ENCODE results near the gene SIN3B.

DNA sequence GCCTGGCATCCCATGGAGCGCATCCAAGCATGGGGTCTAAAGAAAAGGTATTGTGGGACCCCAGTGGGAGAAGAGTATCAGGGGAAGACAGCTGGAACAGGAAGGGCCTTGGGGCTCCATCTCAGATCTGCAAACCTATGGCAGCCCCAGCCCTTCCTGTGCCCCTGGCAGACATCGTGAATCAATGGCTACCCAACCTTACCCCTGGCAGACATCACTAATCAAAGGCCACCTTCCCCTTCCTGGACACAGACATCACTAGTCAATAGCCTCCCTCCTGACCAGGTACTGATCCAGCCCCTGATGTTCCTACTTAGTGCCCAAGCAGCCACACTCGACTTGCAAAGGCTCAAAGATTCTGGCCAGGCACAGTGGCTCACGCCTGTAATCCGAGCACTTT is 75.4 kb downstream of the SIN3B start:
- TF ChIP-seq, protein P1, sequence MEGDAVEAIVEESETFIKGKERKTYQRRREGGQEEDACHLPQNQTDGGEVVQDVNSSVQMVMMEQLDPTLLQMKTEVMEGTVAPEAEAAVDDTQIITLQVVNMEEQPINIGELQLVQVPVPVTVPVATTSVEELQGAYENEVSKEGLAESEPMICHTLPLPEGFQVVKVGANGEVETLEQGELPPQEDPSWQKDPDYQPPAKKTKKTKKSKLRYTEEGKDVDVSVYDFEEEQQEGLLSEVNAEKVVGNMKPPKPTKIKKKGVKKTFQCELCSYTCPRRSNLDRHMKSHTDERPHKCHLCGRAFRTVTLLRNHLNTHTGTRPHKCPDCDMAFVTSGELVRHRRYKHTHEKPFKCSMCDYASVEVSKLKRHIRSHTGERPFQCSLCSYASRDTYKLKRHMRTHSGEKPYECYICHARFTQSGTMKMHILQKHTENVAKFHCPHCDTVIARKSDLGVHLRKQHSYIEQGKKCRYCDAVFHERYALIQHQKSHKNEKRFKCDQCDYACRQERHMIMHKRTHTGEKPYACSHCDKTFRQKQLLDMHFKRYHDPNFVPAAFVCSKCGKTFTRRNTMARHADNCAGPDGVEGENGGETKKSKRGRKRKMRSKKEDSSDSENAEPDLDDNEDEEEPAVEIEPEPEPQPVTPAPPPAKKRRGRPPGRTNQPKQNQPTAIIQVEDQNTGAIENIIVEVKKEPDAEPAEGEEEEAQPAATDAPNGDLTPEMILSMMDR (tag by site-specific recombination; IDR thresholded peaks at IDR 0.05): no peak
- TF ChIP-seq ZFP37 (tag by site-specific recombination; IDR thresholded peaks at IDR 0.05) (no peak), SALL2 (tag by site-specific recombination; IDR thresholded peaks at IDR 0.05; ENCODE audit: borderline replicate concordance) (no peak), ZNF404 (tag by site-specific recombination; IDR thresholded peaks at IDR 0.05) (no peak), HOXD13 (CRISPR knock-in tag; IDR thresholded peaks at IDR 0.05; ENCODE audit: borderline replicate concordance) (no peak), ZNF175 (tag by site-specific recombination; IDR thresholded peaks at IDR 0.05) (no peak), ZNF549 (tag by site-specific recombination; IDR thresholded peaks at IDR 0.05) (no peak), ZNF266 (tag by site-specific recombination; IDR thresholded peaks at IDR 0.05; ENCODE audit: low read depth) (no peak), ZIC2 (tag by site-specific recombination; IDR thresholded peaks at IDR 0.05) (no peak), ZNF214 (tag by site-specific recombination; IDR thresholded peaks at IDR 0.05; ENCODE audit: borderline replicate concordance) (no peak)
- TF ChIP-seq, protein P2, sequence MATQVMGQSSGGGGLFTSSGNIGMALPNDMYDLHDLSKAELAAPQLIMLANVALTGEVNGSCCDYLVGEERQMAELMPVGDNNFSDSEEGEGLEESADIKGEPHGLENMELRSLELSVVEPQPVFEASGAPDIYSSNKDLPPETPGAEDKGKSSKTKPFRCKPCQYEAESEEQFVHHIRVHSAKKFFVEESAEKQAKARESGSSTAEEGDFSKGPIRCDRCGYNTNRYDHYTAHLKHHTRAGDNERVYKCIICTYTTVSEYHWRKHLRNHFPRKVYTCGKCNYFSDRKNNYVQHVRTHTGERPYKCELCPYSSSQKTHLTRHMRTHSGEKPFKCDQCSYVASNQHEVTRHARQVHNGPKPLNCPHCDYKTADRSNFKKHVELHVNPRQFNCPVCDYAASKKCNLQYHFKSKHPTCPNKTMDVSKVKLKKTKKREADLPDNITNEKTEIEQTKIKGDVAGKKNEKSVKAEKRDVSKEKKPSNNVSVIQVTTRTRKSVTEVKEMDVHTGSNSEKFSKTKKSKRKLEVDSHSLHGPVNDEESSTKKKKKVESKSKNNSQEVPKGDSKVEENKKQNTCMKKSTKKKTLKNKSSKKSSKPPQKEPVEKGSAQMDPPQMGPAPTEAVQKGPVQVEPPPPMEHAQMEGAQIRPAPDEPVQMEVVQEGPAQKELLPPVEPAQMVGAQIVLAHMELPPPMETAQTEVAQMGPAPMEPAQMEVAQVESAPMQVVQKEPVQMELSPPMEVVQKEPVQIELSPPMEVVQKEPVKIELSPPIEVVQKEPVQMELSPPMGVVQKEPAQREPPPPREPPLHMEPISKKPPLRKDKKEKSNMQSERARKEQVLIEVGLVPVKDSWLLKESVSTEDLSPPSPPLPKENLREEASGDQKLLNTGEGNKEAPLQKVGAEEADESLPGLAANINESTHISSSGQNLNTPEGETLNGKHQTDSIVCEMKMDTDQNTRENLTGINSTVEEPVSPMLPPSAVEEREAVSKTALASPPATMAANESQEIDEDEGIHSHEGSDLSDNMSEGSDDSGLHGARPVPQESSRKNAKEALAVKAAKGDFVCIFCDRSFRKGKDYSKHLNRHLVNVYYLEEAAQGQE (tag by site-specific recombination; IDR thresholded peaks at IDR 0.05): no peak
